Neural progenitor cell (in vitro differentiated cells): ENCODE data around the gene CETN2.

ENCODE experiments used
- CTCF ChIP-seq: fragments of 200-600 bp; sonication (generic); IDR thresholded peaks from 2 replicates; pipeline ENCODE4 v1.5.1; 2017; ENCODE audit warnings: antibody characterized with exemption, mild to moderate bottlenecking
- EZH2phosphoT487 ChIP-seq: fragments of 200-600 bp; sonication (generic); IDR thresholded peaks from 2 replicates; pipeline ENCODE4 v1.6.1; 2017; ENCODE audit warnings: antibody characterized with exemption

- TF ChIP-seq CTCF, result no peak
- TF ChIP-seq EZH2phosphoT487, result no peak
Measured at GRCh38 chrX:152861826-152862225, 31.3 kb upstream of the CETN2 start.
